ENCODE measurements around the gene LZTR1. TPM values are rescaled to one million over a fixed set of nuclear protein-coding genes. Genes with fewer than 3 reads are reported as not detected.
"Not testable (repeated sequence)": the region's sequence is repeated elsewhere in the genome, so short reads cannot be mapped to it uniquely, and the experiment has no call there.

The LZTR1 gene
- total and polyA plus RNA-seq, 10 of the 15 experiments (the other 5 are each of a cell fraction or from before 2014, with no cell fraction given) = 0.82 to 50.3 (median 19.3) TPM

- ChIA-PET POLR2A (no interaction called here), SMC1A (ENCODE audit: uncharacterized antibody, unreplicated experiment) (interaction anchor here (1.2 kb wide), 1 partner anchor 11 kb away, joined by 3 read pairs; the partner anchor contains the start of gene P2RX6), CTCF (interaction anchor here (0.6 to 2.3 kb wide), 3 partner anchors 8 to 118 kb away, joined by 3 to 9 read pairs (median 4); no protein-coding TSS in a partner anchor), RAD21 (ENCODE audit: unreplicated experiment) (interaction anchor here (1.7 kb wide), 1 partner anchor 87 kb away, joined by 3 read pairs; no protein-coding TSS in a partner anchor)
- WGBS (ENCODE audit: insufficient coverage, insufficient replicate concordance, low lambda C conversion rate, missing lambda C conversion rate) = 98% methylated on average over 4 of the region's 4 CpGs
- Histone ChIP-seq H3K79me2 (ENCODE audit: control insufficient read depth, insufficient read depth, low read length) (peaks cover 21% of the 10 kb centered on the region), H3K36me3 (ENCODE audit: control insufficient read depth in 2 of 2, insufficient read depth in 2 of 2, low read length in 1 of 2) (peaks cover 0 to 4% of the 10 kb centered on the region in 2 experiments; a peak in 1 of 4 replicates), H3K27ac (ENCODE audit: control insufficient read depth, insufficient read depth) (no peak overlapping the region), H2AFZ (ENCODE audit: control insufficient read depth, low read depth, low read length) (no peak overlapping the region), H3K4me3 (no peak overlapping the region; the same call in 1 of the 2 replicates), H3K9ac (ENCODE audit: control insufficient read depth, insufficient read depth, low read length) (no peak overlapping the region), H4K20me1 (ENCODE audit: control insufficient read depth, insufficient read depth) (no peaks in the 10 kb centered on the region), H3K4me1 (ENCODE audit: control insufficient read depth, insufficient read depth, low read length) (peaks cover 5% of the 10 kb centered on the region), H3K4me2 (ENCODE audit: control insufficient read depth, insufficient read depth) (peak overlapping the region; percentile 98), H3K9me3 (replicated peaks; ENCODE audit: control insufficient read depth, insufficient read depth, low read length) (no peaks in the 10 kb centered on the region), H3K27me3 (replicated peaks in 1 of 2; ENCODE audit: control insufficient read depth in 2 of 2, insufficient read depth in 2 of 2, low read length in 1 of 2) (no peaks in the 10 kb centered on the region)
- TF ChIP-seq IKZF2 (IDR thresholded peaks at IDR 0.05) (no peak), NFYA (IDR thresholded peaks at IDR 0.05; ENCODE audit: borderline replicate concordance, low read depth, low read length) (no peak), BCL11A (IDR thresholded peaks at IDR 0.05; ENCODE audit: low read depth, low read length) (no peak), KAT2A (conservative IDR thresholded peaks at IDR 0.05; ENCODE audit: control insufficient read depth, low read depth, low read length) (no peak)
- DNase-seq (ENCODE audit: low read depth, low spot score) (no peak), FAIRE-seq (no peak), ATAC-seq (no peak)
- intact Hi-C loops (cut with micrococcal nuclease; ENCODE audit: unreplicated experiment) (no loop called here), in situ Hi-C loops (cut with MboI) (no loop called here)
- BruUV-seq (replicated peaks) = no TSS peak
Measured at GRCh38 chr22:21003782-21004181, 21.7 kb downstream of the LZTR1 start.

- CTCF ChIA-PET = interaction anchor here (0.6 kb wide), 1 partner anchor 10 kb away, joined by 3 read pairs; no protein-coding TSS in a partner anchor
- in situ Hi-C loops (cut with MboI); BruUV-seq (replicated peaks); H3K79me2 ChIP-seq (ENCODE audit: control insufficient read depth, insufficient read depth, low read length); FAIRE-seq; H4K20me1 ChIP-seq (ENCODE audit: control insufficient read depth, insufficient read depth); RAD21 ChIA-PET (ENCODE audit: unreplicated experiment); intact Hi-C loops (cut with micrococcal nuclease; ENCODE audit: unreplicated experiment); H3K4me2 ChIP-seq (ENCODE audit: control insufficient read depth, insufficient read depth); H3K27me3 ChIP-seq (replicated peaks in 1 of 2; ENCODE audit: control insufficient read depth in 2 of 2, insufficient read depth in 2 of 2, low read length in 1 of 2); H3K4me1 ChIP-seq (ENCODE audit: control insufficient read depth, insufficient read depth, low read length); ATAC-seq; H3K4me3 ChIP-seq; SMC1A ChIA-PET (ENCODE audit: uncharacterized antibody, unreplicated experiment); DNase-seq (ENCODE audit: low read depth, low spot score); H3K27ac ChIP-seq (ENCODE audit: control insufficient read depth, insufficient read depth); POLR2A ChIA-PET; H3K36me3 ChIP-seq (ENCODE audit: control insufficient read depth in 2 of 2, insufficient read depth in 2 of 2, low read length in 1 of 2); H3K9me3 ChIP-seq (replicated peaks; ENCODE audit: control insufficient read depth, insufficient read depth, low read length); H2AFZ ChIP-seq (ENCODE audit: control insufficient read depth, low read depth, low read length); H3K9ac ChIP-seq (ENCODE audit: control insufficient read depth, insufficient read depth, low read length): not testable (repeated sequence)
- WGBS (ENCODE audit: insufficient coverage, insufficient replicate concordance, low lambda C conversion rate, missing lambda C conversion rate) = 67% methylated on average over 13 of the region's 13 CpGs
Measured at GRCh38 chr22:21009208-21009607, 27.1 kb downstream of the LZTR1 start.
